ENCODE results near the gene SPATA32. TPM values are rescaled to one million over a fixed set of nuclear protein-coding genes. Genes with fewer than 3 reads are reported as not detected.

Gene SPATA32
- total RNA-seq, 3 donors from 2014 or later = 0.44 TPM; not detected in 2

- TF ChIP-seq POLR2AphosphoS5 (IDR thresholded peaks at IDR 0.05) = peak; percentile 46 to 75 (median 64)
- no peak for TF ChIP-seq POLR2A (IDR thresholded peaks at IDR 0.05)
- TF ChIP-seq, protein P1, sequence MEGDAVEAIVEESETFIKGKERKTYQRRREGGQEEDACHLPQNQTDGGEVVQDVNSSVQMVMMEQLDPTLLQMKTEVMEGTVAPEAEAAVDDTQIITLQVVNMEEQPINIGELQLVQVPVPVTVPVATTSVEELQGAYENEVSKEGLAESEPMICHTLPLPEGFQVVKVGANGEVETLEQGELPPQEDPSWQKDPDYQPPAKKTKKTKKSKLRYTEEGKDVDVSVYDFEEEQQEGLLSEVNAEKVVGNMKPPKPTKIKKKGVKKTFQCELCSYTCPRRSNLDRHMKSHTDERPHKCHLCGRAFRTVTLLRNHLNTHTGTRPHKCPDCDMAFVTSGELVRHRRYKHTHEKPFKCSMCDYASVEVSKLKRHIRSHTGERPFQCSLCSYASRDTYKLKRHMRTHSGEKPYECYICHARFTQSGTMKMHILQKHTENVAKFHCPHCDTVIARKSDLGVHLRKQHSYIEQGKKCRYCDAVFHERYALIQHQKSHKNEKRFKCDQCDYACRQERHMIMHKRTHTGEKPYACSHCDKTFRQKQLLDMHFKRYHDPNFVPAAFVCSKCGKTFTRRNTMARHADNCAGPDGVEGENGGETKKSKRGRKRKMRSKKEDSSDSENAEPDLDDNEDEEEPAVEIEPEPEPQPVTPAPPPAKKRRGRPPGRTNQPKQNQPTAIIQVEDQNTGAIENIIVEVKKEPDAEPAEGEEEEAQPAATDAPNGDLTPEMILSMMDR (IDR thresholded peaks at IDR 0.05) = peak; percentile 99
- Histone ChIP-seq H3K4me1 (peaks cover 0 to 6% of the 10 kb centered on the region in 2 donors), H3K36me3 (no peaks in the 10 kb centered on the region), H3K27ac (peak overlapping the region in 1 of 2 donors; percentile 27), H3K9me3 (no peaks in the 10 kb centered on the region), H3K4me3 (peak overlapping the region in 1 of 3 donors; percentile 39), H3K27me3 (no peaks in the 10 kb centered on the region)
- DNase-seq (ENCODE audit: low spot score in 2 of 2) = peak; percentile 78 to 90
- intact Hi-C loops (cut with DNase I; ENCODE audit: low total_unique reads) = no loop called here
Measured at GRCh38 chr17:45218895-45219661, 42.8 kb downstream of the SPATA32 start.

Other genes starting within 250 kb of the SPATA32 start
- gene DCAKD, start 210.5 kb downstream of the SPATA32 start, total RNA-seq = 10 to 100 TPM; 44.0 to 76.8 (median 48.2) TPM
- gene NMT1, start 200.8 kb downstream of the SPATA32 start, total RNA-seq = 100 to 1,000 TPM in 1 of 3 donors, 10 to 100 TPM in 2; 81.9 to 130 (median 84.0) TPM
- gene PLCD3, start 129.6 kb downstream of the SPATA32 start, total RNA-seq = 10 to 100 TPM; 30.8 to 62.2 (median 41.1) TPM
- gene ACBD4, start 126.4 kb downstream of the SPATA32 start, total RNA-seq = 10 to 100 TPM; 13.8 to 28.8 (median 15.7) TPM
- 10 to 100 TPM; 21.3 to 35.6 (median 33.4) TPM for gene HEXIM1, start 113.6 kb downstream of the SPATA32 start, total RNA-seq
- gene HEXIM2, start 100.2 kb downstream of the SPATA32 start, total RNA-seq = 10 to 100 TPM in 2 of 3 donors, 1 to 10 TPM in 1; 6.6 to 13.3 (median 13.2) TPM
- 10 to 100 TPM in 2 of 3 donors, 1 to 10 TPM in 1; 9.2 to 31.2 (median 10.8) TPM for gene FMNL1, start 40.2 kb downstream of the SPATA32 start, total RNA-seq
- 10 to 100 TPM in 1 of 3 donors, 1 to 10 TPM in 2; 4.3 to 12.3 (median 6.9) TPM for gene MAP3K14, start 54.9 kb upstream of the SPATA32 start, total RNA-seq
- gene ARHGAP27, start 170.8 kb upstream of the SPATA32 start, total RNA-seq = 10 to 100 TPM; 17.3 to 28.8 (median 17.6) TPM
- gene PLEKHM1, start 228.6 kb upstream of the SPATA32 start, total RNA-seq = 10 to 100 TPM; 31.5 to 49.0 (median 36.9) TPM

All from breast epithelium (tissue), 4 donors.